T-helper 2 cell (primary cell): ENCODE measurements around the gene SCYL3.
"Not testable (repeated sequence)": the region's sequence is repeated elsewhere in the genome, so short reads cannot be mapped to it uniquely, and the experiment has no call there.

Source experiments
- DNase-seq, 5 experiments: peaks; one replicate each; pipeline versions ENCODE4 v3.0.0 to v3.0.0-alpha.2; 2012 to 2022

Gene SCYL3

DNA sequence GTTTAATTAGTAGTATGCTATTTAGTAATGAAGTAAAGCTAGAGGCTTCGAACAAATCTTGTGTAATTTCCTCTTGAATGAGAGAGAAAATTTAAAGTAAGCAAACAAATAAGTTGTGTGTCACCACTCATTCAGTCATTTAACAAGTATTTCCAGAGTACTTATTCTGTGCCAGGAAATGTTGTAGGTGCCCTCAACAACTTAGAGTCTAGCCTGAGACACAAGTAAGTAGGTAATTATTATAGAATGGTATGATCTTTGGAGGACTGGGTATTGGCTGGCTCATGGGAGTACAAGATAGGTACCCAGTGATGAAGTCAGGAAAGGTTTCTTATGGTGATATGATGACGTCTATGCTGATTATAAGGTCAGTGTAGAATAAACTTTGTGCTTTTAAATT is 81.6 kb downstream of the SCYL3 start:
- DNase-seq = no peak

DNA sequence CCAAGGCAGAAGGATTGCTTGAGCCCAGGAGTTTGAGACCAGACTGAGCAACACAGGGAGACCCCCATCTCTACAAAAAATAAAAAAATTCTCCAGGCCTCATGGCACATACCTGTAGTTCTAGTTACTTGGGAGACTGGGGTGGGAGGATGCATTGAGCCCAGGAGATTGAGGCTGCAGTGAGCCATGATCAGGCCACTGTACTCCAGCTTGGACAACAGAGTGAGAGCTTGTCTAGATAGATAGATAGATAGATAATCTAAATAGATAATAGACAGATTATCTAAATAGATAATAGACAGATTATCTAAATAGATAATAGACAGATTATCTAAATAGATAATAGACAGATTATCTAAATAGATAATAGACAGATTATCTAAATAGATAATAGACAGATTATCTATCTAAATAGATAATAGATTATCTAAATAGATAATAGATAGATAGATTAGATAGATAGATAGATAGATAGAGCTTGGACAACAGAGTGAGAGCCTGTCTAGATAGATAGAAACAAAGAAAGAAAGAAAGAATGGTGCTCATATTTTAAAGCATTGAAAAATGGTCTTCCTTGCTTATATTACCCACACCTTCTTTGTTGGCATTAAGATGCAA is 82.2 kb downstream of the SCYL3 start:
- not testable (repeated sequence) for DNase-seq

DNA sequence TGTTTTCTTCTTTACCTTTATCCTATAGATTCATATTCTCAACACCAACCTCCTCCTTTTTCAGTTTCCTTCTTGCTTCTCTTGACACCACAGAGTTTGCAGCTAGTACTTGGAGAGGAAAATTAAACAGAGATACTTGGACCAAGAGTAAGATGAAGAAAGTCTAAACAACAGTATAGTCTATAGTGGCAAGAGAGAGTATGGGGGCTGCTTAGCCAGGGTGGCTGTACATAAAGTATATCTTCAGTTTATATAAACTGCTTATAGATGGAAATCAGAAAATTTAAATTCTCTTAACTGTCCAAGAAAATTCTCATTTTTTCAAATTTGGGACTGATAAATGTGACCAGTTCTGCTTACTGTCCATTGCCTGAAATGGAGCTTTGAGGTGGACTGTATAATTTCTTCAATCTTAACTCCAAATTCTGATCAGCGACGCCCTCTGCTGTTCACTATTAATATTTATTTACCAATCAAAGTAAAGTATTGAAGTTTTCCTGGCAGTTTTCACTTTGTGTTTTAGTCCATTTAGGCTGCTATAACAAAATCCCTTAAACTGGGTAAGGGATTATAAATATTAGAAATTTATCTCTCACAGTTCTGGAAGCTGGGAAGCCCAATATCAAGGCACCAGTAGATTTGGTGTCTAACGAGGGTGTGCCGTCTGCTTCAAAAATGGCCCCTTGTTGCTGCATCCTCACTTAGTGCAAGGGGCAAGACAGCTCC is 84.2 kb downstream of the SCYL3 start:
- peak in 1 of 5 experiments; percentile 28 for DNase-seq

DNA sequence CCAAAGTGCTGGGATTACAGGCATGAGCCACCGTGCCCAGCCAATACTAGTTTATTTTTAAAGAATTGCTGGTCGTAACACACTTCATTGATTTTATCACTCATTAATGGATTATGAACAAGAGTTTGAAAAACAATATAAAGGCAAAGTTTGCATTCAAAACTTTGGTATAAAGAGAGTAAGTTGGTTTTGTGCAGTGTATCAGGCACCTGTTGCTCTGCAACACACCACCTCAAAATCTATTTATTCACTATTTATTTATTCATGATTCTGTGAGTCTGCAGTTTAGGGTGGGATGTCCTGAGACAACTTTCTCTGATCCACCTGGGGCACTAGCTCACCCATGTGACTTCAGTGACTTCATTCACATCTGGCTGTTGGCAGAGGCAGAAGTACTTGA is 88.8 kb downstream of the SCYL3 start:
- no peak for DNase-seq

DNA sequence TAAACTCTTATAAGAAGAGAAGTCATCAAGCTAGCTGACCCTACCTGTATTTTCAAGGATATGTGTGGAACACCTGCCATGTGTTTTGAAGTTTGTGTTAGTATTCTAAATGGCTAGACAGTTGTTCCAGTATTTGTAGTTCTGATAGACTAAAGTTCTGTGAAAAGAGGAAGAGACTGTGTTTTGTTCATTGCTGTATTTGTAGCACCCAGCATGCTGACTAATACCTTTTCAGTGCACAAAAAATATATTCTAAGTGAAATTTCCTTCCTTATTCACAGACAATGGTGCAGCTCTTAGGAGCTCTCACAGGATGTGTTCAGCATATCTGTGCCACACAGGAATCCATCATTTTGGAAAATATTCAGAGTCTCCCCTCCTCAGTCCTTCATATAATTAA is 90.8 kb downstream of the SCYL3 start:
- no peak for DNase-seq
